ENCODE results near the gene TACSTD2. TPM values are rescaled to one million over a fixed set of nuclear protein-coding genes. Genes with fewer than 3 reads are reported as not detected.
A peak's percentile ranks its signal among the peaks of the same experiment; 100 is the strongest.

TACSTD2 gene
- total RNA-seq, 1 donor from 2014 or later: not detected

DNA sequence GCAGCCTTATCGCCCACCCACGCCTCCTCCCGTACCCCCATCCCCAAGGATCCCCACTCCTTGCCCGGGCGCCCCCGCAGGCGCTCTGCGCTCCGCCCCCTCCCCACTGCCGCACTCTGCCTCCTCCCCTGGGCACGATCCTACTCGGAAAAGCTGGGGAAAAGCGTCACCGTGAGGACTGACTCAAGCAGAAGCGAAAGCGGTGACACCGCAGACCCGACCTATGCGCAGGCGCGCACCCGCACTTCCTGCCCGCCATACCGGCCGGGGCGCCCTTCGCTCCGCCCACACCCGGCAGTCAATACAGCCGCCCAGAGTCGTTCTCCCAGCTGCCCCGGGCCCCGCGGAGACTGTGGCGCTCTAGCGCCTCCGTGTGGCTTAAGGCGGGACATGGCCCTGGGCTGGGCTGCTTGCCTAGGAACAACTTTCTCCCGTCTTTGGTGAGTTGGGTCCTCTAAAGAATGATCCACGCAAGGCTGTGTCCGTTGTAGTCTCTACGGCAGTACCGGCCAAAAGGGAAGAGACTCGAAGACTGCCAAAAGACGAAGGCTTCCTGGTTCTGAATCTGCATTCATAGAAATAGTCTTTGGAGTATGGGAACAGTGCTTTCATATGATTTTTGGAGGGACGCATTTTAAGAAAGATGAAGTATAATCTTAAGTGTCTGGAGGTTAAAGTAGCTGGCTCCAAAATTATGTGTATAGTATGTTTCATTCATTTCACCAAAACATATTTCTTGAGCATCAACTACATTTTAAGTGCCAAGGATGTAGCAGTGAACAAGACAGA is 30.3 kb downstream of the TACSTD2 start, which contains the start of gene OMA1:
Gene OMA1 (minus strand): TSS at position 207 of the 789 bp plus-strand sequence. CDS start 7,432 bp downstream, outside the sequence.
- peak; percentile 91 for TF ChIP-seq CTCF (IDR thresholded peaks at IDR 0.05; ENCODE audit: partially characterized antibody, unreplicated experiment)
- Mint-ChIP-seq H3K9me3 (ENCODE audit: unreplicated experiment) (peaks cover 3% of the 10 kb centered on the region), H3K27ac (ENCODE audit: unreplicated experiment) (peak within 1 kb of the TSS; percentile 77), H3K36me3 (ENCODE audit: unreplicated experiment) (no peaks in the 10 kb centered on the region), H3K27me3 (ENCODE audit: unreplicated experiment) (peaks cover 2% of the 10 kb centered on the region), H3K4me3 (ENCODE audit: unreplicated experiment) (peak within 1 kb of the TSS; percentile 88), H3K4me1 (ENCODE audit: low read depth, unreplicated experiment) (peaks cover 29% of the 10 kb centered on the region)
- peak; percentile 98 for DNase-seq

- Mint-ChIP-seq H3K4me3 (ENCODE audit: unreplicated experiment) (peak overlapping the region; percentile 88), H3K4me1 (ENCODE audit: low read depth, unreplicated experiment) (peaks cover 21% of the 10 kb centered on the region), H3K36me3 (ENCODE audit: unreplicated experiment) (no peaks in the 10 kb centered on the region), H3K27me3 (ENCODE audit: unreplicated experiment) (peaks cover 2% of the 10 kb centered on the region), H3K9me3 (ENCODE audit: unreplicated experiment) (peaks cover 3% of the 10 kb centered on the region), H3K27ac (ENCODE audit: unreplicated experiment) (peak overlapping the region; percentile 67)
- no peak for TF ChIP-seq CTCF (IDR thresholded peaks at IDR 0.05; ENCODE audit: partially characterized antibody, unreplicated experiment)
- peak; percentile 75 for DNase-seq
Measured at GRCh38 chr1:58545591-58546519, 31.2 kb downstream of the TACSTD2 start.

DNA sequence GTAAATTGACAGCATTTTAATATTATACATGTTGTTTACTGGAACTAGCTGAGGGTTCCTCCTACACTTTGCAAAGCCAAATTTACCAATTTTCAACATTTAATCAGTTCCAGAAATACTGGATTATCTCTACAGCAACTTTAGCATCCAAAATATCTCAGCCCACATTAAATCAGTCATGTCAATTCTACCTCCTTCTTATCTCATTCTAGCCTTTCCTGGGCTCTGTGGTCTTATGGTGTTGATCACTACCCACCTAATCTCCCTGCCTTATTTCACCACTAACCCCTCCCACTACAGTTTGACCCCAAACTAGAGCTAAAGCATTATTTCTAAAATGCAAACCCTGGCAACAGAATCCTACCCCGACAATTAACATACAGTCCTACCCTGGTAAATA is 33.8 kb downstream of the TACSTD2 start:
- Mint-ChIP-seq H3K4me1 (ENCODE audit: low read depth, unreplicated experiment) (peaks cover 16% of the 10 kb centered on the region), H3K4me3 (ENCODE audit: unreplicated experiment) (no peak overlapping the region), H3K27me3 (ENCODE audit: unreplicated experiment) (peaks cover 2% of the 10 kb centered on the region), H3K27ac (ENCODE audit: unreplicated experiment) (no peak overlapping the region), H3K36me3 (ENCODE audit: unreplicated experiment) (no peaks in the 10 kb centered on the region), H3K9me3 (ENCODE audit: unreplicated experiment) (peaks cover 3% of the 10 kb centered on the region)
- DNase-seq: no peak
- TF ChIP-seq CTCF (IDR thresholded peaks at IDR 0.05; ENCODE audit: partially characterized antibody, unreplicated experiment): no peak

GRCh38 chr1:58539553-58539952 is 37.5 kb downstream of the TACSTD2 start:
- DNase-seq: no peak
- H3K4me1 Mint-ChIP-seq (ENCODE audit: low read depth, unreplicated experiment): peaks cover 3% of the 10 kb centered on the region
- TF ChIP-seq CTCF (IDR thresholded peaks at IDR 0.05; ENCODE audit: partially characterized antibody, unreplicated experiment): no peak
- no peaks in the 10 kb centered on the region for H3K27me3 Mint-ChIP-seq (ENCODE audit: unreplicated experiment)
- H3K9me3 Mint-ChIP-seq (ENCODE audit: unreplicated experiment): no peaks in the 10 kb centered on the region
- H3K36me3 Mint-ChIP-seq (ENCODE audit: unreplicated experiment): no peaks in the 10 kb centered on the region
- H3K27ac Mint-ChIP-seq (ENCODE audit: unreplicated experiment): no peak overlapping the region
- no peak overlapping the region for H3K4me3 Mint-ChIP-seq (ENCODE audit: unreplicated experiment)
